ENCODE results near the gene NGB.

- no peak for TF ChIP-seq CTCF (IDR thresholded peaks at IDR 0.05)
- TF ChIP-seq EZH2 (IDR thresholded peaks at IDR 0.05; ENCODE audit: borderline replicate concordance, insufficient read depth, low read depth, low read length, poor library complexity, severe bottlenecking): no peak
Measured at GRCh38 chr14:77318006-77318553, 47.1 kb upstream of the NGB start.

All from B cell (primary cell).